GM19043 (cell line): Measurements from ENCODE around the gene CCDC88C.

Experiments used
- ATAC-seq: cut with Tn5 transposase; IDR thresholded peaks from one replicate; pipeline ENCODE4 v1.9.1; 2021; ENCODE audit warnings: low read depth; ENCODE audit not compliant: unreplicated experiment

Gene CCDC88C

DNA sequence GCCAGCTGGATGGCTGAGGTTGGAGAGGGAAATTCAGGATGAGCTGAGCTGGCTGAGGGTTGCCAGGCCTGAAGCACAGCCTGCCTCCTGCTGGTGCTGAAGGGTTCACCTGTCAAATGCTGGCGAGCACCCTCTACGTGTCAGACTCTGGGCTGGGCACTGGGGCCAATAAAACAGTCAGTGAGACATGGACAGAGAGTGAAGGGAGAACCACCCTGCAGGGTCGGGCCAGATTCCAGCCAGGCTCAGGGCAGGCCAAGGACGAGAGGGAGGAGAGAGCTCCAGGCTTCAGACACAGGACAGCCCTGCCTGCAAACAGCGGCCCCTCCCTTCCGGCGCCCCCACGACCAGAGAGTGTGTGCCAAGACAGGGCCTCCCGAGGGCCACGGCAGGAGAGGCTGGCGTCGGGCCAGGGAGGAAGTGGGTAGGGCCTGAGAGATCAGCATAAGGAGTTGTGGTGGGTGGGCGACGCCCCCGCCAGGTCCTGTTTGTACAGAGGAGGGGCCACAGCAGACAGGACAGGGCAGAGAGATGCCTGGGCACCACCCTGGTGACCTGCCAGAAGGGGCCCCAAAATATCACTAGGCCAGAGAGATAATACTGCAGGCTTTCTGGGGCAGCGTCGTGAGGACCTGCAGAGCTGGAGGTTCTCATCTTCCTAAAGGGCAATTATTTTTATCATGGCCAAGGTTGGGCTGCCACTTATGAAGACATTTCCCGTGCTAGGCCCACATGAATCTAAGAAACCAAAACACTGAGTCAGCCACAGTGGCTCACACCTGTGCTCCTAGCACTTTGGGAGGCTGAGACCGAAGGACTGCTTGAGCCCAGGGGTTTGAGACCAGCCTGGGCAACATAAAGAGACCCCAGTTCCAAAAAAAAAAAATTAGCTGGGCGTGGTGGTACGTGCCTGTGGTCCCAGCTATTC is 100.0 kb downstream of the CCDC88C start:
- ATAC-seq, result no peak

DNA sequence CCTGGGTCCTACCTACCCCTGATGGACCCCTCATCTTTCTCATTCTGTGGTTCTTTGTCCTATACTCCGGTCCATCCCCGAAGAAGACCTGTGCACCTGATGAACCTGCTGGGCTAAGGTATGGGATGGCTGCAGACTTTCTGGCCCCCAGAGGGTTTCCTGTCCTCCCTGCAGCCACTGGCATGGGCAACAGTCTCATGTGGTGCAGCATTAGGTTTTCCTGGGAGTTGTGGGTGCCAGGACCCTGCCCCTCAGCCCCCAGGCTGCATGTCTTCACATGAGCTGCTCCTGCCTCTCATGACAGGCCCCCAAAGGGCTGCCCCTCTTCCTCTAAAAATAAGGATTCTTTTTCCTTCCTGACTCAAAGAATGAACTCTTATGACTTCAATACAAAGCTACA is 100.9 kb downstream of the CCDC88C start:
- ATAC-seq, result no peak

DNA sequence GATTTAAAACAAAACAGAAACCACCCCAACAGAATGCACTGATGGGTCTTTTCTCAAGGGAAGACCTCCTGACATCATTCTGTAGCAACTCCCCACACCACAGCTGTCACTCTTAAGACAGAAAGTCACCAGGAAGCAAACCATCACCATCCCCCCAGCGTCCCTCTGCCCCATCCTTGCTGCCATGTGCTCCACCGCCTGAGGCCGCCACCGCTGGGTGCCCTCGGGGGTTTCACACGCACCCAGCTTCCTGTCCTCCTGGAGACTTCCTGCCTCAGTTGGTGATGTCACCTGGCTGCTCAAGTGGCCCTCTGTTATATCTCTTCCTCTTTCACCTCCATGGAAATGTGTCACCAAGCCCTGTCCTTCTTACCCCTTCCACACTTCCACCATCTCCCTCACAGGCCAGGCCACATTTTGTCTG is 101.8 kb downstream of the CCDC88C start:
- peak; percentile 75 for ATAC-seq

DNA sequence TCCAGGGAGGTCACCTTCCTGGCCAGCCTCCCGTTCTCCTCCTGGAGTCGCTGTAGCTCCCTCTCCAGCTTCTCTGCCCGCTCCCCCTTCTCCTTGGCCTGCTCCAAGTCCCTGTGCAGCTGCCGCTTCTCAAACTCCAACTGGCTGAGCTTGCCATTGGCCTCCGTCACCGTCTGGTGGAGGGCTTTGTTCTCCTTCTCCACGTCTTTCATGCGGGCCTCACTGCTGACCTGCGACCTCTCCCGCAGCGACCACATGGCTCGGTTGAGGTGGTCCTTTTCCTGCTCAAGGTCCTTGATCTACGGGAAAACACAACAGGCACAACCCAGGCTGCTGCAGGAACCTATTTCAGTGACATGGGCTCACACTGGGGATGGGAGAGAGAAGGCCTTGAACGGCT is 103.8 kb downstream of the CCDC88C start:
- no peak for ATAC-seq

DNA sequence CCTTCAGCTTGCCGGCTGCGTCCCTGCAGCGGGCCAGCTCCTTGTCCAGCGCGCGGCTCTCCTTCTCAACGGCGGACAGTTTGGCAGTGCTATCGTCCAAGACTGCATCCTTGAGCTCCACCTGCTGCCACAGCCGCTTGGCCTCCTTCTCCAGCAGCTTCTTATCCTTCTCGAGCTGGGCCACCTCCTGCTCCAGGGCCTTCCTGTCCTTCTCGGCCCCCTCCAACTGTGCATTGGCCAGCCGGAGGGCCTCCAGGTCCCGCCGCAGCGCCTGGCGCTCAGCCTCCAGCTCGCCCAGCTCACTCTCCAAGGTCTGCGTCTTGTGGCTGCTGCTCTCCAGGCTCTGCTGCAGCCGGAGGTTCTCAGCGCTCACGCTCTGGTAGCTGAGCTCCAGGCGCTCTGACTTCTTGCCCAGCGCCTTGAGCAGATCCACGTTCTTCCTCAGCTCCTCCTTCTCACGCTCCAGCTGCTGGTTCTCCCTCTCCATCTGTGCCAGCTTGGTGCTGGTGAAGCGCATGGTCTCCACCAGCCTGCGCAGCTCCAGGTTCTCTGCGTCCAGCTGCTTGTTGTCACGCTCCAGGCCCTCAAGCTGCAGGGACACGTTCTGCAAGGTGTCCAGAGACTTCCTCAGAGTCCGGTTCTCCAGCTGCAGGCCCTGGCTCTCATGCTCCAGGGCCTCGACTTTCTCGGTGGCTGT is 104.3 kb downstream of the CCDC88C start:
- ATAC-seq, result no peak

DNA sequence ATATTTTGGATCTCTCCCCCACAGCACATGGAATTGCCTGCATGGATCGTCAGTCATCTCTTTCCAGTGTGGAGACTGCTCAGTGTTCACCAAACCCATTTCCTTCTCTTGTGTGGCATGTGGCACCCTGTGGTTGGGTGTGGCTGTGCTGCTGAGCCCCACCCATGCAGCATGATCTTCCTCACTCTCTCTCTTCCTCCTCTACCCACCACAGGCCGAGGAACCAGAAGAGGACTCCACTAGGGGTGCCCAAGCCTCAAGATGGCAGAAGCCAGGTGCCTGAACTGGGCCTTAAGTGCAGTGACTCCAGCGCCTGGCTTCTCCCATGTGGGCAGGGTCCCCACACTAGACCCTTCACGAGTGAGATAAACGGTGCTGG is 106.3 kb downstream of the CCDC88C start:
- no peak for ATAC-seq

DNA sequence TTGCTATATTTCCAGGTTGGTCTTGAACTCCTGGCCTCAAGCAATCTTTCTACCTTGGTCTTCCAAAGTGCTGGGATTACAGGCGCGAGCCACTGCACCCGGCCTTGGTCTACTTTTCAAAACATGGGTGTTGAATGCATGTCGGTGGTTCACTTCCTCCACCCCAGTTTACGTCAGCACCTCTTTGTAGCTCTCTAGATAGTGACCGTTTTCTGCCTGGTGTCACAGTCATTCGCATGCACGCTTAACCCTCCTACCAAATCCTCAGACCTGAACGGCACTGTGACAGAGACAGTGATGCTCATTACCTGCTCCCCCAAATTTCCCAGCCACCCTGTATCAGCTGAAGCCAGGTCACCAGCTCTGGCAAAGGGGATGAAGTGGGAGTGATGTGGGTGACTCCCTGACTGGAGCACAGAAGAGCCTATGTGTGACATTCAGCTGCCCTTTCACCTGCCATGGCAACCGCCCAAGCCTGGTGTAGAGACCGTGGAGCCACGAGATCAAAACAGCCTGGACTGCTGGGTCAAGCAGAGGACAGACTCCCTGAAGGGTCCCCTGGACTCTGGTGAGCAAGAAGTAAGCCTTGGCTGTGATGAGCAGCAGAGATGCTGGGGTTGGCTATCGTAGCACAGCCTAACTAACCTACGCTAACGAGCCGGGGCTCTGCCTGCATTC is 106.9 kb downstream of the CCDC88C start:
- no peak for ATAC-seq

DNA sequence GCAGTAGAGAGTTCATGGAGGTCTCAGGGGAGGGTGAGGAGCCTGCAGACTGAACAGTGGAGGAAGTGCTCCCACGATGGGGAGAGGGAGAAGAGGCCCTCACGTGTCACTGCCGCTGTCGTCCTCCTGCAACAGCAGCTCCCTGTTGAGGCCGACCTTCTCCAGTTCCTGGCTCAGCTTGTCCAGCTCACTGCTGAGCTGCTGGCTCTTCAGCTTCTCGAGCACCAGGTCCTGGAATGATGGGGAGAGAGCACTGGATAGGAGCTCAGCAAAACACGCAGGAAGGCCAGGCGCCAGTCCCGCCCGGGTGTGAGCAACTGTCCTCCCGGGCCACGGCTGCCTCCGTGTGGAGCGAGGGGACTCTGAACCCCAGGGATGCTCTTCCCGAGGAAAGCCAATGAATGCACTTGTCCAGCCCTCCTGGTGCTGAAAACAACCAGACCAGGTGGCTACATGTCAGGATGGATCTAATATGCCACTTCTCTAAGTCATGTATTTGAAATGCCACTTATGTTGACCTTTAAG is 107.8 kb downstream of the CCDC88C start:
- ATAC-seq, result no peak

DNA sequence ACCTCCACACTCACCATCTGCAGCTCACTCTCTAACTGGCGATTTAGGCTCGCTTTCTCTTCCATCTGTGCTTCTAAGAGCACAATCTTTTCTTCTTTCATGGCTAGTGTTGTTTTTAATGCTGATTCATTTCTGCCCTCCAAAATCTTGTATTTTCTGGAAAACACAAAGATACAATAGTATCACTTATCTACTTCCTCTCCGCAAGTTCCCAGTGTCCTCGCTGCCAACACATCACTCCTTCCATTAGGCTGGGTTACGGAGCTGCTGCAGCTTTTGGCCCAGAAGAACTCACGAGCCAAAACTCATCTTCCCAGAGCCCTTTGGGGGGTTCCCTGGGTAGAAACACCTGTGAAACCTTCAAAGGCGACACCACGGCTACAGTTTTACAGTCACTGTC is 109.3 kb downstream of the CCDC88C start:
- ATAC-seq, result no peak

DNA sequence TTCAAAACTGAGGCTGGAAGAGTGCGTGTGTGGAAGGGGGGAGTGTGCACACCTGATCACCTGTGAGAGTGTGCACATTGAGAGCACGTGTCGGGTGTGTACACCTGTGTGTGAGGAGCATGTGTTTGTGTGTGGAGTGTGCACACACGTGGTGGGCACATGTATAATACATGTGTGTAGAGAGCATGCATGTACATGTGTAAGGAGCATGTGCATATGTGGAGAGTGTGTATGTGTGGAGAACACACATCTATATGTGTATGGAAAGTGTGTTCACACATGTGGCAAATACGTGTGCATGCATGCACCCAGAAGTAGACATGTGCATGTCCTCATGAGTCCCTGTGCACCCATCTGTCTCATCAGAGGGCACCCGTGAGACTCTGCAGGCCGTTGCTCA is 110.0 kb downstream of the CCDC88C start:
- no peak for ATAC-seq

DNA sequence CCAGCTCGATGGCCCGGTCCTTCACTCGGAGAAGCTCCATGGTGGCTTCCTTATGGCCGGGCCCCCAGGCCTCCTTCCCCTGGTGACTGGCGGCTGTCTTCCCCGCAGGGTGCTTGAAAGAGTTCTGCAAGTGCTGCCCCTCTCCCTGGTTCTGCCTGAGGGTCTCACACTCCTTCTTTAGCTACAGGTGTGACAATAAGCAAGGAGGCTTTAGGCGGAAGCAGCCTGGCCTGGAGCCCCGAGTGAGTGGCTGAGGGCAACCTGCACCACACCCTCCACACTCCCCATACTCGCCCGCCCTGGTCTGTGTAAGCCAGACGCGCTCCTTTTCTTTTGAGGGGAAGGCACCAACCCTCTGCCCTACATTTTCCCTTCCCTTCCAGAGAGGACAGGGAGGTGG is 110.6 kb downstream of the CCDC88C start:
- no peak for ATAC-seq

DNA sequence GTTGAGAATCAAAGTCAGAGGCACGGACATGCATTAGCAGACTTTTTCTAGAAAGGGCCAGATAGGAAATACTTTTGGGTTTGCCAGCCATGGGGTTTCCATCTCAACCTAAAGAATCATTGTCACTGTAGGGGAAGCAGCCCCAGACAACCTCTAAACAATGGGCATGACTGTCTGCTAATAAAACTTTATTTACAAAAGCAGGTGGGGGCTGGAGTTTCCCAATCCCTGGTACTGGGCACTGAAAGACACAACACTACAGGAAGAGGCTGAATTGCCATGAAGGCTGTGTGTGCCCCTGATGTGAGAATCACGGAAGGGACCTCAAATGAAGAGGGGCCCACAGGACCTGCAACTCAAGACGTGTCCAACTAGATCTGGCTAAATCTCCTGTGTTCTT is 111.1 kb downstream of the CCDC88C start:
- ATAC-seq, result no peak

DNA sequence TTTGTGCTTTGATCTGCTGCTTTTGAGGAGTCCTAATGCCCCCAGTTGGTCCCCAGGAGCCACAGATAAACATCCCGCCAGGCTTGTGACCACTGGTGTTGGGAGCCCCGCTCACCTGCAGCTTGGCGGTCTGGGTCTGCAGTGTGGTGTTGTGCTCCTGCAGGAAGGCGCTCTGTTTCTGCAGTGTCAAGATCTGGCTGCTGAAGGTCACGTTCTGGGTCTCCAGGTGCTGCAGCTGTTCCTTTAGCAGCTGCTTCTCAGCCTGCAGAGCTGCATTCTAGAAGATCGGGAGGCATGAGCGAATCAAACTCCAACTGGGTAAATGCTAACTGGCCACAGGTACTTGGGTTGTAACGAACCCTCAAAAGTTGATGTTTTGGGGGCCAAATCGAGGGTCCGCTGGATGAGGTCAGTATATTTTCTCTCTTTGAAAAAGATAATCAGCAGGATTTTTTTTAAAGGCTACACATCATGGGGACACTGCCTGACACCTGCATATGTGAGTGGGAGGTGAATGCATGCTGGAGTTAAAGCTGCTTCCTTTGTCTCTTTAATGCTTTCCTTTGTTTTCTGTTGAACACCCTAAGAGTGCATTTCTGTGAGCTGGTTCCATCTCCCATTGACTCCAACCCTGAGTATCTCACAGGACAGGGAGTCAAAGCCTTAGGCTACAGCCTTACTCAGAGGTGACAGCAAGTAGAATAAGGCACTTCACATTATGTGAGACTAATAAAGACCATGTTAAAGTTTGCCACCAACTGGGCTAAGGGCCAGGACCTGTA is 111.8 kb downstream of the CCDC88C start:
- ATAC-seq, result no peak

DNA sequence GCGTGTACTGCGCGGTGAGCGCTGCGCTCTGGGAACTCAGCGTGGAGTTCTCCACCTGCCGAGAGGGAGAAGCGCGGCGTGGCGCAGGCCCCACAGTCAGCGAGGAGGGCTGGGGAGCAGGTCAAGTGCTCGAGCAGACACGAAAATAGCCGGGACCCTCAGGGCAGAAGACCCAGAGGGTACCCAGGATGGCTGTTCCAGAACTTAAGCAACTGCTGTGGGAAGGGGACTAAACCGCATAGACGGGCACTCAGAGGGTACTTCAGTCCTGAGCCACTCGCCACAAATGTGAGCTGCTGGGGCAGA is 113.7 kb downstream of the CCDC88C start:
- no peak for ATAC-seq

DNA sequence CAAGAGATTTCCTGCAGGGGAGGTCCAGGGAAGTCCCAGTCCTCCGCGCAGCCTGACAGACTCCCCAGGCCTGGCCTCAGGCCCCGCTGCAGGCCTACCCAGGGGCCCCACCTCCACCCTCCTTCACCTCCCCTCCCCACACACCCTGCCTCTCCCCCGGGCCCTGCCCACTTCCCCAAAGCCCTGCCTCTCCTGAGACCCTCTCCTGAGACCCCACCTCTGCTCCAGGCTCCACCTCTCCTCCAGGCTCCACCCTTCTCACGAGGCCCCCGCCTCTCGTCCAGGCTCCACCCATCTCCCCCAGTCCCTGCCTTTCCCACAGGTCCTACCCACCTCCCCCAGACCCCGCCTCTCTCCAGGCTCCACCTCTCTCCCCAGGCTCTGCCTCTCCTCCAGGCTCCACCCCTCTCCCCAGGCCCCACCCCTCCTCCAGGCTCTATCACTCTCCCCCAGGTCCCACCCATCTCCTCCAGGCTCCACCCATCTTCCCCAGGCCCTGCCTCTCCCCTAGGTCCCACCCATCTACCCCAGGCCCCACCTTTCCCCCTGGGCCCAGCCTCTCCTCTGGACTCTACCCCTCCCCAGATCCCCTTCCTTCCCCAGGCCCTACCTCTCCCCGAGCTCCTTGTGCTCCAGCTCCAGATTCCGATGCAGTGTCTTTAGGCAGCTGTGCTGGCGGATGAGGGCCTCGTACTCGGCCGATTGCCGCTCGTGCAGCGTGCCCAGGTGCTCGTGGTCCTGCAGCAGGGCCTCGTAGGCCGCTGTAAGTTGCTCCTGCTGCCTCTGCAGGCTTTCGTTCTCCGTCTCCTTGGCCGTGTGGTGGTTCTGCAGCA is 114.3 kb downstream of the CCDC88C start:
- ATAC-seq, result no peak

DNA sequence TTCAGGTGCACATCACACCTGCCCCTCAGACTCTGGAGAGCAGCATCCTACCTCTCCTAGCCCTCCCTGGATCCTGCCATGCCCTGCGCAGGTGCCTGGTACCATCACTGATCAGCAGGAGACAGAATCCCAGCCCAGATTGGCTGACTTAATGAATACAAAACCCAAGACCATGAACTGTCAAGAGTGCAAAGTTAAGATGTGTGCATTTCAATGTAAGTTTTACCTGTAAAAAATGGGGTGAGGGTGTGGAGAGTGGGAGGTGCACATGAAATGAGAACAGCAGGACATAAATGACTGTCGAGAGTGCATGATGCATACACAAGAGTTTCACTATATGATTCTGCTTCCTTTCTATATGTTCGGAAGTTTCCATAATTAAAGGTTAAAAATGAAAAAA is 115.2 kb downstream of the CCDC88C start:
- no peak for ATAC-seq

DNA sequence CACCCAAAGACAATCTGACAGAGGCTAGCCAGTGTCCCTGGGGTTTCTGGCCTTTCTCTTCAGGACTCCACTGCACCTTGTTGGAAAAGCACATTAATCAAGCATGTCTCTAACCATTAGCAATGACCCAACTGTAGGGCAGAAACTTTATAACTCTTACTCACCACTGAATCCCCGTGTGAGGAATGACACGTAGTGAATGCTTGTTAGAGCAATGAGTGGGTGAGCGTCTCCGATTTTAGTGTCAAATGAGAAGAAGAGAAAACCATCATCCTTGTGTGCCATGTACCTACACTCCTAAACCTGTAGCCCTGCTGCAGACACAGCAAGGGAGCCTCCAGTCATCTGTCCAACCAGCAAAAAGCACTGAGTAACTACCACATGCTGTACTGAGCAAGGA is 116.7 kb downstream of the CCDC88C start:
- no peak for ATAC-seq

DNA sequence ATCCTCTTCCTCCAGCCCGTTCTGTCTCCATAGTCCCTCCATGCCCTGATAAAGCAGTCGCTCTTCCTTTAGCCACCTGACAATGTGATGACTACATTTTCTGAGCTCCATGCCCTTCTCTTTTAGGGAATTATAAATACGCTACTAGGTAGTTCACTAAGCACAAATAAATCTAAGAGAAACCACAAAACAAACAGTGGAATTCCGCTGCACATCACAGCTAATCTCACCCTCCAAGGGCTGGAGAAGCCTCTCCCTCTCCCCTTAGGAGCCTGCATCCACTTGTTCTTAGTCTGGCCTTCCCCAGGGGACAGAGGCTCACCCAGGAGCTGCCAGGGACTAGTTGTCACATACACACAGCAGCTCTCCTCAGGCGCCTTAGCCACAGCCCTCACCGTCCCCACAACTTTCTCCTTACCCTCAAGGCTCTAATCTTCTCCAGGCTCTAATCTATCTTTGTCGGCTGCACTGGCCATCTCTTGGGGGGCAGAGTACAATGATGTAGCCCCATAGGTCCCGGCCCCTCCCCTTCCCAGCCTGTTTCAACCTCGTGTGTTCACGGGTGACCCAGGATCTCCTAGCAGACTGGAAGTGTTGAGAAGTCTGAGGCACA is 117.2 kb downstream of the CCDC88C start:
- ATAC-seq, result no peak
